Keratinocyte (primary cell): ENCODE measurements around the gene SH3PXD2A. TPM values are rescaled to one million over a fixed set of nuclear protein-coding genes. Genes with fewer than 3 reads are reported as not detected.

Source experiments
- DNase-seq: peaks from one replicate; pipeline ENCODE4 v3.0.0-alpha.2; 2011; ENCODE audit warnings: low read depth, missing footprints, low spot score
- FAIRE-seq: peaks from 2 replicates; lab custom pipeline; 2011; peaks lifted over from hg19 to GRCh38; lab: Jason Lieb, UNC
- H2AFZ ChIP-seq: 2 replicates; pipeline ENCODE4 v1.6.0; 2012; ENCODE audit warnings: low read length, control low read depth, inconsistent platforms; ENCODE audit not compliant: control insufficient read depth
- H3K27ac ChIP-seq: 2 replicates; pipeline ENCODE4 v1.5.1; 2011; ENCODE audit warnings: low read length; ENCODE audit not compliant: control insufficient read depth, insufficient read depth
- H3K27me3 ChIP-seq: 3 replicates; pipeline ENCODE4 v1.6.0; 2011; ENCODE audit warnings: low read length; ENCODE audit not compliant: control insufficient read depth, insufficient read depth; ENCODE audit errors: extremely low read depth
- H3K36me3 ChIP-seq, 2 experiments: 2 replicates in 1 of 2; 3 replicates in 1 of 2; pipeline ENCODE4 v1.5.1; 2011; ENCODE audit warnings: low read length in 2 of 2, mild to moderate bottlenecking in 1 of 2; ENCODE audit not compliant: control insufficient read depth in 2 of 2, insufficient read depth in 2 of 2; ENCODE audit errors: extremely low read depth in 1 of 2
- H3K4me1 ChIP-seq: 3 replicates; pipeline ENCODE4 v1.5.1; 2011; ENCODE audit warnings: low read length; ENCODE audit not compliant: control insufficient read depth, insufficient read depth; ENCODE audit errors: extremely low read depth
- H3K4me2 ChIP-seq: 3 replicates; pipeline ENCODE4 v1.6.0; 2011; ENCODE audit warnings: low read depth, low read length; ENCODE audit not compliant: control insufficient read depth, insufficient read depth; ENCODE audit errors: extremely low read depth
- H3K4me3 ChIP-seq, 3 experiments: fragments of 200-600 bp in 1 of 3; sonication (generic) in 1 of 3; 2 replicates in 2 of 3; 3 replicates in 1 of 3; pipeline ENCODE4 v1.5.1; 2011 to 2016; ENCODE audit warnings: low read length in 3 of 3, mild to moderate bottlenecking in 3 of 3, control low read depth in 2 of 3, inconsistent platforms in 1 of 3, low read depth in 1 of 3, mixed read lengths in 1 of 3, mixed run types in 1 of 3, moderate library complexity in 1 of 3; ENCODE audit not compliant: control insufficient read depth in 2 of 3, insufficient read depth in 2 of 3; ENCODE audit errors: extremely low read depth in 1 of 3
- H3K79me2 ChIP-seq: 2 replicates; pipeline ENCODE4 v1.6.0; 2012; ENCODE audit warnings: low read length; ENCODE audit not compliant: control insufficient read depth, insufficient read depth
- H3K9ac ChIP-seq: 3 replicates; pipeline ENCODE4 v1.6.0; 2011; ENCODE audit warnings: low read length; ENCODE audit not compliant: control insufficient read depth, insufficient read depth; ENCODE audit errors: extremely low read depth
- H3K9me1 ChIP-seq: 3 replicates; pipeline ENCODE4 v1.6.0; 2011; ENCODE audit warnings: low read length; ENCODE audit not compliant: control insufficient read depth, insufficient read depth; ENCODE audit errors: extremely low read depth
- H3K9me3 ChIP-seq: 2 replicates; pipeline ENCODE4 v1.5.1; 2012; ENCODE audit warnings: low read depth, low read length; ENCODE audit not compliant: control insufficient read depth
- H4K20me1 ChIP-seq: 3 replicates; pipeline ENCODE4 v1.6.0; 2011; ENCODE audit warnings: low read length; ENCODE audit not compliant: control insufficient read depth, insufficient read depth; ENCODE audit errors: extremely low read depth
- CTCF ChIP-seq, 3 experiments: IDR thresholded peaks in 1 of 3; conservative IDR thresholded peaks in 1 of 3; optimal IDR thresholded peaks in 1 of 3; 2 replicates in 2 of 3; 3 replicates in 1 of 3; pipeline versions ENCODE3 to v1.5.1; 2011; ENCODE audit warnings: low read length in 3 of 3, mild to moderate bottlenecking in 3 of 3, moderate library complexity in 2 of 3, control low read depth in 1 of 3, inconsistent platforms in 1 of 3; ENCODE audit not compliant: insufficient read depth in 2 of 3; ENCODE audit errors: extremely low read depth in 1 of 3
- EZH2 ChIP-seq: IDR thresholded peaks from one replicate; pipeline ENCODE4 v1.6.1; 2012; ENCODE audit warnings: inconsistent platforms, mild to moderate bottlenecking, low read length, moderate library complexity
- dilution Hi-C: fragments of 300-500 bp; cut with MboI; formaldehyde crosslinking; loops from one replicate; pipeline ENCODE4 v1.7.0; 2020; ENCODE audit warnings: low sequenced_read_pairs; ENCODE audit not compliant: extremely low pct_ligation_motif_present
- polyA plus RNA-seq, 5 experiments: library from polyadenylated mRNA; depleted of rRNA in 3 of 5; stranded (reverse) in 3 of 5; stranded (forward) in 1 of 5; unstranded in 1 of 5; fragments of >200 nt; gene quantifications; 1 replicate in 1 of 5; 2 replicates in 3 of 5; 3 replicates in 1 of 5; pipeline versions ENCODE4 v1.2.1 to v1.2.3, GENCODE V29; 2011 to 2012; ENCODE audit warnings: missing spikeins in 2 of 5, low read depth in 1 of 5, low replicate concordance in 1 of 5

SH3PXD2A gene
- polyA plus RNA-seq, 1 donor (not counting 4 experiments of a cell fraction or from before 2014, with no cell fraction given): 33.9 TPM

GRCh38 chr10:103554488-103555324, 300.7 kb downstream of the SH3PXD2A start:
- Histone ChIP-seq H3K4me2 (peak overlapping the region; percentile 45), H3K9me3 (no peaks in the 10 kb centered on the region), H4K20me1 (no peaks in the 10 kb centered on the region), H3K4me1 (no peaks in the 10 kb centered on the region), H2AFZ (no peak overlapping the region), H3K9me1 (no peaks in the 10 kb centered on the region), H3K4me3 (peak overlapping the region; percentile 27 to 48 (median 34)), H3K27me3 (peaks cover 60% of the 10 kb centered on the region), H3K27ac (no peak overlapping the region), H3K79me2 (no peaks in the 10 kb centered on the region), H3K9ac (no peak overlapping the region), H3K36me3 (no peaks in the 10 kb centered on the region)
- DNase-seq (peak; percentile 7), FAIRE-seq (no peak)
- TF ChIP-seq CTCF (optimal IDR thresholded peaks at IDR 0.05 in 1 of 3, IDR thresholded peaks at IDR 0.05 in 1 of 3, conservative IDR thresholded peaks at IDR 0.05 in 1 of 3; ENCODE audit: extremely low read depth in 1 of 3, insufficient read depth in 2 of 3, low read length in 3 of 3): no peak
- no peak for TF ChIP-seq EZH2
- dilution Hi-C loops: no loop called here

GRCh38 chr10:103553743-103554487, 301.5 kb downstream of the SH3PXD2A start:
- Histone ChIP-seq H3K36me3 (no peaks in the 10 kb centered on the region), H3K4me1 (no peaks in the 10 kb centered on the region), H3K79me2 (no peaks in the 10 kb centered on the region), H4K20me1 (no peaks in the 10 kb centered on the region), H3K27me3 (peaks cover 61% of the 10 kb centered on the region), H3K9ac (no peak overlapping the region), H3K4me2 (no peak overlapping the region), H3K9me3 (no peaks in the 10 kb centered on the region), H2AFZ (no peak overlapping the region), H3K27ac (no peak overlapping the region), H3K4me3 (no peak overlapping the region), H3K9me1 (no peaks in the 10 kb centered on the region)
- DNase-seq: no peak
- FAIRE-seq: no peak
- TF ChIP-seq EZH2 (no peak), CTCF (optimal IDR thresholded peaks at IDR 0.05 in 1 of 3, IDR thresholded peaks at IDR 0.05 in 1 of 3, conservative IDR thresholded peaks at IDR 0.05 in 1 of 3; ENCODE audit: extremely low read depth in 1 of 3, insufficient read depth in 2 of 3, low read length in 3 of 3) (no peak)
- dilution Hi-C loops: no loop called here
